Activated naive CD8-positive, alpha-beta T cell (primary cell): ENCODE data around the gene OR4D1.
A peak's percentile ranks its signal among the peaks of the same experiment; 100 is the strongest.

Experiments
- H3K27ac Mint-ChIP-seq: one replicate; pipeline ENCODE4 v1.8.0; 2021; ENCODE audit warnings: mixed read lengths
- H3K27me3 Mint-ChIP-seq: one replicate; pipeline ENCODE4 v1.8.0; 2021; ENCODE audit warnings: mixed read lengths
- H3K36me3 Mint-ChIP-seq: one replicate; pipeline ENCODE4 v1.8.0; 2021; ENCODE audit warnings: mixed read lengths
- H3K4me1 Mint-ChIP-seq: one replicate; pipeline ENCODE4 v1.8.0; 2021; ENCODE audit warnings: low read depth, mixed read lengths
- H3K4me3 Mint-ChIP-seq: one replicate; pipeline ENCODE4 v1.8.0; 2021; ENCODE audit warnings: mild to moderate bottlenecking, mixed read lengths
- H3K9me3 Mint-ChIP-seq: one replicate; pipeline ENCODE4 v1.8.0; 2021; ENCODE audit warnings: low read depth, mixed read lengths

Gene OR4D1

GRCh38 chr17:58196610-58197009 lies 48.4 kb downstream of the OR4D1 start:
- Mint-ChIP-seq H3K27me3 (peaks cover 12% of the 10 kb centered on the region), H3K27ac (no peak overlapping the region), H3K36me3 (no peaks in the 10 kb centered on the region), H3K9me3 (no peaks in the 10 kb centered on the region), H3K4me1 (peaks cover 2% of the 10 kb centered on the region), H3K4me3 (no peak overlapping the region)

DNA sequence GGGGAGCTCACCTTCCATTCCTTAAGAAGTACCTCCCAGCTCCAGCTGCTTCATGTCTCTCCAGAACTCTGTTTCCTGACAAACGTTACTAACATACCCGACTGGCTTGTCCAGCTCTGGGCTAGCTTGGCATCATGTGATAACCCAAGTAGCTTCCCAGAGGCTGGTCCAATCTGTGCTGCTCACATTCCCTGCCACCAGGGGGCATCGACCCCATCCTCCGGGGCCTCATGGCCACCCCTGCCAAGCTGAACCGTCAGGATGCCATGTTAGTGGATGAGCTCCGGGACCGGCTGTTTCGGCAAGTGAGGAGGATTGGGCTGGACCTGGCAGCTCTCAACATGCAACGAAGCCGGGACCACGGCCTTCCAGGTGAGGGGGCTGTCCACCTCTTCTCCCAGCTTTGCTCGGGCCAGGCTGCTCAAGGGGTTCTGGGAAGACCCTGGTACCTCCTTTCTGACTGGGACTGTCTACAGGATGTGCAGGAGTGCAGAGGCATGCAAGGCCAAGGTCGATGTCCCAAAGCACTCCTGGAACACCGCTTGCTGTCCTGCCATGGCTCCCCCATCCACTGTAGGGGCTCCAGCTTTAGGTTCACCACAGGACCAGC lies 51.9 kb downstream of the OR4D1 start:
- Mint-ChIP-seq H3K36me3 (peaks cover 3% of the 10 kb centered on the region), H3K9me3 (no peaks in the 10 kb centered on the region), H3K27me3 (peaks cover 12% of the 10 kb centered on the region), H3K27ac (no peak overlapping the region), H3K4me1 (peaks cover 2% of the 10 kb centered on the region), H3K4me3 (no peak overlapping the region)

- H3K27ac Mint-ChIP-seq = no peak overlapping the region
- peaks cover 9% of the 10 kb centered on the region for H3K27me3 Mint-ChIP-seq
- H3K4me3 Mint-ChIP-seq = no peak overlapping the region
- peaks cover 2% of the 10 kb centered on the region for H3K4me1 Mint-ChIP-seq
- H3K36me3 Mint-ChIP-seq = peaks cover 5% of the 10 kb centered on the region
- H3K9me3 Mint-ChIP-seq = no peaks in the 10 kb centered on the region
Observed at GRCh38 chr17:58202859-58203258, 54.7 kb downstream of the OR4D1 start.

- Mint-ChIP-seq H3K4me1 (peaks cover 2% of the 10 kb centered on the region), H3K27ac (no peak overlapping the region), H3K4me3 (no peak overlapping the region), H3K9me3 (no peaks in the 10 kb centered on the region), H3K36me3 (peaks cover 5% of the 10 kb centered on the region), H3K27me3 (peaks cover 2% of the 10 kb centered on the region)
Observed at GRCh38 chr17:58204796-58205195, 56.6 kb downstream of the OR4D1 start.

DNA sequence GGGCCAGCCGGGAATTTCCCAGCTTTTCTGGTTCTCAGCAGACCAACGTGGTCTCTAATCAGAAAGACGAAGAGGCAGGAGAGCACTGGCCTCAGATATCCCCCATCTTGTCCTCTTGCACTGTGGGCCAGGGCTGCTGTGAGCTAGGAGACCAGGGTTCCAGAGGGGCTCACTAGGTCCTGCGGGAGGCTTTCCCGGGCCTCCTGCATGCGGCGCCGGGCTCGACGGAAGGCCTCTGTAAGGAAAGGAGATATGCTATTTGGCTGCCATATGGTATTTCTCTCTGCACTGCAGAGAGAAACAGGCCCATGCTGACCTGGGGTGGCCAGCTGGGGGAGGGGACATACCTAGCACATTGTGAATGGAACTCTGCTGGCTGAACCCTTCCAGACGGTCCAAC lies 57.8 kb downstream of the OR4D1 start:
- Mint-ChIP-seq H3K9me3 (no peaks in the 10 kb centered on the region), H3K4me1 (no peaks in the 10 kb centered on the region), H3K4me3 (no peak overlapping the region), H3K27me3 (no peaks in the 10 kb centered on the region), H3K36me3 (peaks cover 5% of the 10 kb centered on the region), H3K27ac (no peak overlapping the region)

GRCh38 chr17:58207451-58207850 lies 59.3 kb downstream of the OR4D1 start:
- H3K4me1 Mint-ChIP-seq = no peaks in the 10 kb centered on the region
- no peaks in the 10 kb centered on the region for H3K9me3 Mint-ChIP-seq
- H3K4me3 Mint-ChIP-seq = no peak overlapping the region
- H3K27me3 Mint-ChIP-seq = no peaks in the 10 kb centered on the region
- H3K27ac Mint-ChIP-seq = peak overlapping the region; percentile 10
- H3K36me3 Mint-ChIP-seq = peaks cover 9% of the 10 kb centered on the region

- Mint-ChIP-seq H3K4me3 (no peak overlapping the region), H3K27ac (no peak overlapping the region), H3K9me3 (no peaks in the 10 kb centered on the region), H3K36me3 (peaks cover 9% of the 10 kb centered on the region), H3K4me1 (no peaks in the 10 kb centered on the region), H3K27me3 (no peaks in the 10 kb centered on the region)
Observed at GRCh38 chr17:58208344-58208743, 60.2 kb downstream of the OR4D1 start.
